Anterior cingulate cortex (tissue), 58 donors: ENCODE measurements around the gene XPO4.
"Not testable (repeated sequence)": the region's sequence is repeated elsewhere in the genome, so short reads cannot be mapped to it uniquely, and the experiment has no call there.

ENCODE experiments used
- DNase-seq, 58 donors: peaks; one replicate each; lab custom pipeline; 2025; lab: John Stamatoyannopoulos, UW

Gene XPO4

GRCh38 chr13:20902438-20903163 is at the start of gene XPO4:
TSS of gene XPO4 (minus strand) at chr13:20902746. CDS start at chr13:20902738, 8 bp downstream.
- peak; percentile 26 to 85 (median 72) for DNase-seq

- DNase-seq: not testable (repeated sequence)
These were observed 45.5 kb upstream of the XPO4 start for GRCh38 chr13:20948001-20948400.

GRCh38 chr13:20945952-20946383 is 43.4 kb upstream of the XPO4 start:
- DNase-seq: no peak

GRCh38 chr13:20942938-20943559 is 40.5 kb upstream of the XPO4 start:
- no peak for DNase-seq

GRCh38 chr13:20940511-20940910 is 38.0 kb upstream of the XPO4 start:
- not testable (repeated sequence) for DNase-seq

GRCh38 chr13:20940083-20940482 is 37.5 kb upstream of the XPO4 start:
- DNase-seq: no peak

- no peak for DNase-seq
These were observed 37.1 kb upstream of the XPO4 start for GRCh38 chr13:20939662-20940061.

GRCh38 chr13:20938302-20938701 is 35.8 kb upstream of the XPO4 start:
- no peak for DNase-seq

GRCh38 chr13:20927596-20928257 is 25.2 kb upstream of the XPO4 start:
- no peak for DNase-seq

- not testable (repeated sequence) for DNase-seq
These were observed 22.8 kb upstream of the XPO4 start for GRCh38 chr13:20925395-20925790.

- DNase-seq: peak in 54 of 58 donors; percentile 2 to 87 (median 44)
These were observed 22.3 kb upstream of the XPO4 start for GRCh38 chr13:20924758-20925394.

- no peak for DNase-seq
These were observed 20.7 kb upstream of the XPO4 start for GRCh38 chr13:20923272-20923671.

- no peak for DNase-seq
These were observed 19.0 kb upstream of the XPO4 start for GRCh38 chr13:20921572-20921971.

GRCh38 chr13:20915676-20916075 is 13.1 kb upstream of the XPO4 start:
- not testable (repeated sequence) for DNase-seq

- DNase-seq: no peak
These were observed 8.5 kb upstream of the XPO4 start for GRCh38 chr13:20911037-20911436.

GRCh38 chr13:20908714-20909497 is 6.4 kb upstream of the XPO4 start:
- DNase-seq: no peak

GRCh38 chr13:20904908-20905307 is 2.4 kb upstream of the XPO4 start:
- DNase-seq: no peak

- DNase-seq: no peak
These were observed 574 bp upstream of the XPO4 start for GRCh38 chr13:20903164-20903475.

- peak in 3 of 58 donors; percentile 3 to 34 (median 28) for DNase-seq
These were observed 693 bp downstream of the XPO4 start for GRCh38 chr13:20901668-20902437.

- no peak for DNase-seq
These were observed 8.3 kb downstream of the XPO4 start for GRCh38 chr13:20894245-20894644.
